H9 (cell line): Measurements from ENCODE around the gene GPR143. TPM values are rescaled to one million over a fixed set of nuclear protein-coding genes. Genes with fewer than 3 reads are reported as not detected.

ENCODE experiments used
- DNase-seq: peaks from one replicate; pipeline ENCODE4 v3.0.0-alpha.2; 2017
- H2AFZ ChIP-seq: one replicate; pipeline ENCODE4 v1.6.1; 2013; ENCODE audit warnings: mild to moderate bottlenecking, low read length, control low read depth, moderate library complexity
- H2AK5ac ChIP-seq: 2 replicates; pipeline ENCODE4 v1.6.1; 2013; ENCODE audit warnings: low read length, control low read depth, mixed read lengths; ENCODE audit not compliant: insufficient read length
- H2BK120ac ChIP-seq: one replicate; pipeline ENCODE4 v1.6.1; 2013; ENCODE audit warnings: low read depth, mild to moderate bottlenecking, low read length, control low read depth, inconsistent platforms; ENCODE audit not compliant: poor library complexity, severe bottlenecking
- H2BK12ac ChIP-seq: 2 replicates; pipeline ENCODE4 v1.6.1; 2013; ENCODE audit warnings: low read length, control low read depth, mixed read lengths, low read depth; ENCODE audit not compliant: insufficient read length
- H2BK15ac ChIP-seq: 2 replicates; pipeline ENCODE4 v1.6.1; 2013; ENCODE audit warnings: low read depth, low read length, control low read depth
- H2BK20ac ChIP-seq: one replicate; pipeline ENCODE4 v1.6.1; 2013; ENCODE audit warnings: low read depth, mild to moderate bottlenecking, low read length, control low read depth, inconsistent platforms; ENCODE audit not compliant: poor library complexity, severe bottlenecking
- H2BK5ac ChIP-seq: 2 replicates; pipeline ENCODE4 v1.6.1; 2013; ENCODE audit warnings: low read length, control low read depth, mixed read lengths; ENCODE audit not compliant: insufficient read length
- H3K14ac ChIP-seq: 2 replicates; pipeline ENCODE4 v1.6.1; 2013; ENCODE audit warnings: low read length, control low read depth; ENCODE audit not compliant: insufficient read depth
- H3K18ac ChIP-seq: 2 replicates; pipeline ENCODE4 v1.6.1; 2013; ENCODE audit warnings: low read depth, mild to moderate bottlenecking, mixed read lengths, low read length, control low read depth; ENCODE audit not compliant: insufficient read length
- H3K23ac ChIP-seq: 2 replicates; pipeline ENCODE4 v1.6.1; 2013; ENCODE audit warnings: low read length, control low read depth, mixed read lengths, low read depth; ENCODE audit not compliant: insufficient read length
- H3K23me2 ChIP-seq: 2 replicates; pipeline ENCODE4 v1.6.1; 2013; ENCODE audit warnings: low read depth, mild to moderate bottlenecking, mixed read lengths, low read length, control low read depth; ENCODE audit not compliant: insufficient read length, poor library complexity, severe bottlenecking
- H3K27ac ChIP-seq: 2 replicates; pipeline ENCODE4 v1.5.1; 2013; ENCODE audit warnings: low read length, control low read depth, mixed read lengths, low read depth; ENCODE audit not compliant: insufficient read length
- H3K27me3 ChIP-seq: 2 replicates; pipeline ENCODE4 v1.6.1; 2013; ENCODE audit warnings: low read length, control low read depth, inconsistent platforms; ENCODE audit not compliant: insufficient read depth
- H3K4ac ChIP-seq: 2 replicates; pipeline ENCODE4 v1.6.1; 2013; ENCODE audit warnings: low read depth, mild to moderate bottlenecking, control low read depth, inconsistent platforms, low read length, moderate library complexity
- H3K4me1 ChIP-seq: 2 replicates; pipeline ENCODE4 v1.6.1; 2013; ENCODE audit warnings: low read length, control low read depth, inconsistent platforms; ENCODE audit not compliant: insufficient read depth
- H3K4me2 ChIP-seq: 2 replicates; pipeline ENCODE4 v1.6.1; 2013; ENCODE audit warnings: low read length, control low read depth, mixed read lengths; ENCODE audit not compliant: insufficient read length, insufficient read depth
- H3K56ac ChIP-seq: 2 replicates; pipeline ENCODE4 v1.6.1; 2013; ENCODE audit warnings: low read depth, mild to moderate bottlenecking, mixed read lengths, low read length, control low read depth; ENCODE audit not compliant: insufficient read length
- H3K79me1 ChIP-seq: 2 replicates; pipeline ENCODE4 v1.6.1; 2013; ENCODE audit warnings: low read depth, mild to moderate bottlenecking, moderate library complexity, low read length, control low read depth, inconsistent platforms; ENCODE audit not compliant: insufficient read depth, poor library complexity, severe bottlenecking
- H3K79me2 ChIP-seq: 2 replicates; pipeline ENCODE4 v1.6.1; 2013; ENCODE audit warnings: low read length, control low read depth, inconsistent platforms; ENCODE audit not compliant: insufficient read depth
- H3K9ac ChIP-seq: 2 replicates; pipeline ENCODE4 v1.6.1; 2013; ENCODE audit warnings: low read length, control low read depth, mixed read lengths; ENCODE audit not compliant: insufficient read length; ENCODE audit errors: extremely low read depth
- H3K9me3 ChIP-seq: one replicate; pipeline ENCODE4 v1.6.1; 2013; ENCODE audit warnings: low read depth, low read length, inconsistent platforms; ENCODE audit not compliant: control insufficient read depth
- H3T11ph ChIP-seq: one replicate; pipeline ENCODE4 v1.6.1; 2013; ENCODE audit warnings: mild to moderate bottlenecking, low read length, control low read depth, inconsistent platforms
- H4K20me1 ChIP-seq: one replicate; pipeline ENCODE4 v1.6.1; 2013; ENCODE audit not compliant: control insufficient read depth, insufficient read length, insufficient read depth
- H4K5ac ChIP-seq: 2 replicates; pipeline ENCODE4 v1.6.1; 2013; ENCODE audit warnings: low read depth, mild to moderate bottlenecking, mixed read lengths, low read length, control low read depth; ENCODE audit not compliant: insufficient read length
- H4K8ac ChIP-seq: replicated peaks from 2 replicates; pipeline ENCODE4 v1.6.1; 2013; ENCODE audit warnings: low read length, control low read depth, mixed read lengths, low read depth; ENCODE audit not compliant: insufficient read length
- H4K91ac ChIP-seq: 2 replicates; pipeline ENCODE4 v1.6.1; 2013; ENCODE audit warnings: low read depth, mild to moderate bottlenecking, moderate library complexity, mixed read lengths, low read length, control low read depth; ENCODE audit not compliant: insufficient read length
- H3K27ac Mint-ChIP-seq, 3 experiments: 2 replicates in 2 of 3; 3 replicates in 1 of 3; pipeline ENCODE4 v1.8.0; 2020 to 2021; ENCODE audit warnings: mixed read lengths in 3 of 3, mild to moderate bottlenecking in 1 of 3, moderate library complexity in 1 of 3
- H3K27me3 Mint-ChIP-seq: 2 replicates; pipeline ENCODE4 v1.8.0; 2021; ENCODE audit warnings: low read depth, mild to moderate bottlenecking, moderate library complexity, mixed read lengths
- H3K36me3 Mint-ChIP-seq, 3 experiments: 2 replicates in 2 of 3; 3 replicates in 1 of 3; pipeline ENCODE4 v1.8.0; 2020 to 2021; ENCODE audit warnings: low read depth in 3 of 3, mixed read lengths in 3 of 3; ENCODE audit not compliant: insufficient read depth in 1 of 3
- H3K4me1 Mint-ChIP-seq, 2 experiments: 2 replicates each; pipeline ENCODE4 v1.8.0; 2020; ENCODE audit warnings: mixed read lengths in 2 of 2
- H3K4me3 Mint-ChIP-seq, 2 experiments: 2 replicates in 1 of 2; 3 replicates in 1 of 2; pipeline ENCODE4 v1.8.0; 2020 to 2021; ENCODE audit warnings: mild to moderate bottlenecking in 2 of 2, mixed read lengths in 2 of 2, moderate library complexity in 1 of 2
- H3K9me3 Mint-ChIP-seq, 2 experiments: 2 replicates in 1 of 2; 3 replicates in 1 of 2; pipeline ENCODE4 v1.8.0; 2020; ENCODE audit warnings: mild to moderate bottlenecking in 2 of 2, mixed read lengths in 2 of 2, moderate library complexity in 1 of 2
- WGBS: extraction: QIAGEN DNeasy Blood & Tissue Kit; methylation state at CpG from one replicate; pipeline ENCODE4 v1.1.7; 2013; ENCODE audit warnings: missing lambda C conversion rate, low lambda C conversion rate, mixed read lengths; ENCODE audit not compliant: insufficient read length; ENCODE audit errors: extremely low coverage; 5-methylcytosine and 5-hydroxymethylcytosine counted together
- total RNA-seq: library from RNA; stranded (reverse); gene quantifications from 2 replicates; pipeline ENCODE4 v1.2.1, GENCODE V29; 2021
- TF ChIP-seq, protein P1 (sequence below): fragments of 200-600 bp; sonication (generic); conservative IDR thresholded peaks from 3 replicates; pipeline ENCODE4 v1.8.0; 2021; ENCODE audit warnings: antibody characterized with exemption, mild to moderate bottlenecking

GPR143 gene
- total RNA-seq, 1 experiment from 2014 or later: 7.1 TPM

DNA sequence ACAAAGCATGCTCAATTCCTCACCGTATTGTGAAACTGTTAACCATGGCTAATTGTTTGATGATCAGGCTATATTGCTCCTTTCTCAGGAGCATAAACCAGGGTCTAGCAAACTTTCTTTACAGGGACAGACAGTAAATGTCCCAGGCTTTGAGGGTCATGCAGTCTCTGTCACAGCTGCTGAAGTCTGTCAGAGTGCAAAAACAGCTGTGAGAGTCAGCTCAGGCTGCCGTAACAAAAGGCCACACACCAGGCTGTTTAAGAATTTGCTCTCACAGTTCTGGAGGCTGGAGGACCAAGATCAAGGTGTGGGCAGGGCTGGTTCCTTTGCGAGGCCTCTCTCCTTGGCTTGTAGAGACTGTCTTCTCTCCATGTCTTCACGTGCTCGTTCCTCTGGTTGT lies 75.6 kb downstream of the GPR143 start:
- no peak overlapping the region for H3K4me2 ChIP-seq
- H4K5ac ChIP-seq: no peak overlapping the region
- DNase-seq: no peak
- no peak overlapping the region for H4K8ac ChIP-seq
- H3K9me3 Mint-ChIP-seq: peaks cover 0 to 51% of the 10 kb centered on the region in 2 experiments; a peak in 3 of 5 replicates
- no CpG with 5 or more reads among the region's 5 CpGs for WGBS
- H4K20me1 ChIP-seq: no peaks in the 10 kb centered on the region
- H2BK5ac ChIP-seq: no peak overlapping the region
- no peaks in the 10 kb centered on the region for H3K23me2 ChIP-seq
- H3T11ph ChIP-seq: no peak overlapping the region
- no peak overlapping the region for H2BK120ac ChIP-seq
- H3K23ac ChIP-seq: no peak overlapping the region
- peak overlapping the region in 1 of 3 experiments; percentile 92; a peak in 2 of 7 replicates for H3K27ac Mint-ChIP-seq
- H3K79me2 ChIP-seq: no peaks in the 10 kb centered on the region
- no peak overlapping the region for H2BK20ac ChIP-seq
- H3K56ac ChIP-seq: no peak overlapping the region
- H3K36me3 Mint-ChIP-seq: peaks cover 40 to 73% (median 69%) of the 10 kb centered on the region in 3 experiments
- H2AFZ ChIP-seq: no peak overlapping the region
- no peak overlapping the region for H2AK5ac ChIP-seq
- H3K18ac ChIP-seq: no peak overlapping the region
- H4K91ac ChIP-seq: no peak overlapping the region
- H3K4me3 Mint-ChIP-seq: peak overlapping the region in 1 of 2 experiments; percentile 28; a peak in 2 of 5 replicates
- no peak overlapping the region for H3K9ac ChIP-seq
- no peaks in the 10 kb centered on the region for H3K4me1 Mint-ChIP-seq
- H2BK15ac ChIP-seq: no peak overlapping the region
- H3K79me1 ChIP-seq: no peaks in the 10 kb centered on the region
- no peaks in the 10 kb centered on the region for H3K4me1 ChIP-seq
- no peak overlapping the region for H3K4ac ChIP-seq
- no peaks in the 10 kb centered on the region for H3K27me3 ChIP-seq
- no peak overlapping the region for H2BK12ac ChIP-seq
- H3K27me3 Mint-ChIP-seq: peaks cover 5% of the 10 kb centered on the region; the same call in 1 of the 2 replicates
- TF ChIP-seq, protein P1, sequence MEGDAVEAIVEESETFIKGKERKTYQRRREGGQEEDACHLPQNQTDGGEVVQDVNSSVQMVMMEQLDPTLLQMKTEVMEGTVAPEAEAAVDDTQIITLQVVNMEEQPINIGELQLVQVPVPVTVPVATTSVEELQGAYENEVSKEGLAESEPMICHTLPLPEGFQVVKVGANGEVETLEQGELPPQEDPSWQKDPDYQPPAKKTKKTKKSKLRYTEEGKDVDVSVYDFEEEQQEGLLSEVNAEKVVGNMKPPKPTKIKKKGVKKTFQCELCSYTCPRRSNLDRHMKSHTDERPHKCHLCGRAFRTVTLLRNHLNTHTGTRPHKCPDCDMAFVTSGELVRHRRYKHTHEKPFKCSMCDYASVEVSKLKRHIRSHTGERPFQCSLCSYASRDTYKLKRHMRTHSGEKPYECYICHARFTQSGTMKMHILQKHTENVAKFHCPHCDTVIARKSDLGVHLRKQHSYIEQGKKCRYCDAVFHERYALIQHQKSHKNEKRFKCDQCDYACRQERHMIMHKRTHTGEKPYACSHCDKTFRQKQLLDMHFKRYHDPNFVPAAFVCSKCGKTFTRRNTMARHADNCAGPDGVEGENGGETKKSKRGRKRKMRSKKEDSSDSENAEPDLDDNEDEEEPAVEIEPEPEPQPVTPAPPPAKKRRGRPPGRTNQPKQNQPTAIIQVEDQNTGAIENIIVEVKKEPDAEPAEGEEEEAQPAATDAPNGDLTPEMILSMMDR: no peak
- H3K14ac ChIP-seq: no peak overlapping the region
- no peak overlapping the region for H3K27ac ChIP-seq
- H3K9me3 ChIP-seq: no peaks in the 10 kb centered on the region
